Measurements from ENCODE around the gene MESP2.

DNA sequence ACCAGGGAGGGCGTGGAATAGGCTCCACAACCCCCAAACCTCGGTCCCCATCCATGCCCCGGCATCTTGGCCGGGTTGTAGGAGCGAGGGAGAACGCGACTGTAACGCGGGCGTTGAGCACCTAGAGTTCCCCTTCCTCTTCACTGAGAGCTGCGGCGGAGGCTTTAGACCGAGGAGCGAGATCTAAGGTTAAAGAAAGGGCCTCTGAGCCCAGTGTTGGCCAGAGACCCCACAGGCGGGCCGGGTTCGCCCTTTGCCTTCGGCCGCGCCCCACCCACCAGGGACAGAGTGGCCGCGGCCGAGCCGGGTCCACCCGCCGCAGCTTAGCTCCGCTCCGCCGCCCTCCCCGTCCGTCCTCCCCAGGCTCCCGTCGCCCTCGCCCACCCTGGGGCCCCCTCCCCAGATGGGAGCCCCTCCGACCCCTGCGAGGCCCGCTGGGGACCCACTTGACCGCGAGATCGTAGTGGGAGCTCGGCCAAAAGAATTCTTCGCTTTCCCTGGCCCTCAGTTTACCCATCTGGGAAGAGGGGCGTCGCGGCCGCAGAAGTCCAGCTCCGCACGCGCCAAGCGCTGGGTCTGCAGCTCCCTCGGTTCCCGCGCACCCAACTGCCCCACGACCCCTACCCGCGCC is 38.1 kb downstream of the MESP2 start:
- TF ChIP-seq, protein P1, sequence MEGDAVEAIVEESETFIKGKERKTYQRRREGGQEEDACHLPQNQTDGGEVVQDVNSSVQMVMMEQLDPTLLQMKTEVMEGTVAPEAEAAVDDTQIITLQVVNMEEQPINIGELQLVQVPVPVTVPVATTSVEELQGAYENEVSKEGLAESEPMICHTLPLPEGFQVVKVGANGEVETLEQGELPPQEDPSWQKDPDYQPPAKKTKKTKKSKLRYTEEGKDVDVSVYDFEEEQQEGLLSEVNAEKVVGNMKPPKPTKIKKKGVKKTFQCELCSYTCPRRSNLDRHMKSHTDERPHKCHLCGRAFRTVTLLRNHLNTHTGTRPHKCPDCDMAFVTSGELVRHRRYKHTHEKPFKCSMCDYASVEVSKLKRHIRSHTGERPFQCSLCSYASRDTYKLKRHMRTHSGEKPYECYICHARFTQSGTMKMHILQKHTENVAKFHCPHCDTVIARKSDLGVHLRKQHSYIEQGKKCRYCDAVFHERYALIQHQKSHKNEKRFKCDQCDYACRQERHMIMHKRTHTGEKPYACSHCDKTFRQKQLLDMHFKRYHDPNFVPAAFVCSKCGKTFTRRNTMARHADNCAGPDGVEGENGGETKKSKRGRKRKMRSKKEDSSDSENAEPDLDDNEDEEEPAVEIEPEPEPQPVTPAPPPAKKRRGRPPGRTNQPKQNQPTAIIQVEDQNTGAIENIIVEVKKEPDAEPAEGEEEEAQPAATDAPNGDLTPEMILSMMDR (conservative IDR thresholded peaks at IDR 0.05 in 1 of 2, IDR thresholded peaks at IDR 0.05 in 1 of 2; ENCODE audit: extremely low read depth in 1 of 2, insufficient read depth in 1 of 2, low read depth in 1 of 2, low read length in 2 of 2): no peak
- TF ChIP-seq EZH2 (IDR thresholded peaks at IDR 0.05; ENCODE audit: borderline replicate concordance, low read length): no peak
